ENCODE results near the gene SYT1.

SYT1 gene

DNA sequence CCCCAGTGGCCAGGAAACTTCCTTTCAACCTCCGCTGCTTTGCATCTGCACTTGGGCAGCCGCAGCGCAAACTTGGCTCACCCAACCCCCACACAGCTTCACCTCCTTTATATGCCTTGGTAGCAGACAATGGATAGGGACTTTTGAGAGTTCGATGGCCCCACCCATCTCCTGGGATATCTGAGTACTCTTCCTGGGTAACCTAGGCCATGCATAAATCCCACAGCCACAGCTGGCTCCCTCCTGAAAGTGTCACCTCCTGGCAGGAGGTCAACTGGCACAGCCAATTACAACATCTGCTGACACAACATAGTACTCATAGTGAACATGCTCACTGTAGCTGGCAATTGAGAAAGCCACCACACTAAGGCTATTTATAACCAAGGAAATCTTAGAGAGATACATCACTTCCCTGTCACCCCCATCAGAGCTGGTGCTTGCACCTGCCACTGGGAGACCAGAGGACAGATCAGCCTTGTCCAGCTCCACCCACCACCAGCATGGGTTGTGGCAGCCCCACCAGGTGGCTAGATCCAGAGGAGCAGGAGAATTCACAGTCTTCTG, 410.0 kb downstream of the SYT1 start:
- no peak overlapping the region for H3K4me3 ChIP-seq (ENCODE audit: low read depth, low read length)
- DNase-seq (ENCODE audit: low read depth): no peak
- TF ChIP-seq, protein P1, sequence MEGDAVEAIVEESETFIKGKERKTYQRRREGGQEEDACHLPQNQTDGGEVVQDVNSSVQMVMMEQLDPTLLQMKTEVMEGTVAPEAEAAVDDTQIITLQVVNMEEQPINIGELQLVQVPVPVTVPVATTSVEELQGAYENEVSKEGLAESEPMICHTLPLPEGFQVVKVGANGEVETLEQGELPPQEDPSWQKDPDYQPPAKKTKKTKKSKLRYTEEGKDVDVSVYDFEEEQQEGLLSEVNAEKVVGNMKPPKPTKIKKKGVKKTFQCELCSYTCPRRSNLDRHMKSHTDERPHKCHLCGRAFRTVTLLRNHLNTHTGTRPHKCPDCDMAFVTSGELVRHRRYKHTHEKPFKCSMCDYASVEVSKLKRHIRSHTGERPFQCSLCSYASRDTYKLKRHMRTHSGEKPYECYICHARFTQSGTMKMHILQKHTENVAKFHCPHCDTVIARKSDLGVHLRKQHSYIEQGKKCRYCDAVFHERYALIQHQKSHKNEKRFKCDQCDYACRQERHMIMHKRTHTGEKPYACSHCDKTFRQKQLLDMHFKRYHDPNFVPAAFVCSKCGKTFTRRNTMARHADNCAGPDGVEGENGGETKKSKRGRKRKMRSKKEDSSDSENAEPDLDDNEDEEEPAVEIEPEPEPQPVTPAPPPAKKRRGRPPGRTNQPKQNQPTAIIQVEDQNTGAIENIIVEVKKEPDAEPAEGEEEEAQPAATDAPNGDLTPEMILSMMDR (IDR thresholded peaks at IDR 0.05; ENCODE audit: control insufficient read depth, extremely low read depth, insufficient read depth): no peak

DNA sequence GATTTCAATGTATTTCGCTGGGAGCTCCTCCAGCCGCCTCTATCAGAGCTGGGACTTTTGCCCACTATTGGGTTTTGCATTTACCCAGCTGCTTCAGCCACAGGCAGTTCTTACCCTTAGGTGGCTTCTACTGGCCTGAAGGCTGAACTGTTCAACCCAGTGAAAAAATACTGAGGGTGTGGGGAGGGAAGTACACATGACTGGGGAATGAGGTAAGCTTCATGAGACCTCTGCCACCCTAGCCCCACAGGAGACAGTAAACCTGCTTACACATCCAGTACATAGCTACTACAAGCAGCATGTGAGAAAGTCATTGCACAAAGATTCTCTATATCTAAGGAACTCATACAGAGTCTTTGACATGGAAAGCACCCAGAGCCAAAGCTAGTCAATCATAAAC, 411.1 kb downstream of the SYT1 start:
- H3K4me3 ChIP-seq (ENCODE audit: low read depth, low read length): no peak overlapping the region
- TF ChIP-seq, protein P1 (IDR thresholded peaks at IDR 0.05; ENCODE audit: control insufficient read depth, extremely low read depth, insufficient read depth): no peak

DNA sequence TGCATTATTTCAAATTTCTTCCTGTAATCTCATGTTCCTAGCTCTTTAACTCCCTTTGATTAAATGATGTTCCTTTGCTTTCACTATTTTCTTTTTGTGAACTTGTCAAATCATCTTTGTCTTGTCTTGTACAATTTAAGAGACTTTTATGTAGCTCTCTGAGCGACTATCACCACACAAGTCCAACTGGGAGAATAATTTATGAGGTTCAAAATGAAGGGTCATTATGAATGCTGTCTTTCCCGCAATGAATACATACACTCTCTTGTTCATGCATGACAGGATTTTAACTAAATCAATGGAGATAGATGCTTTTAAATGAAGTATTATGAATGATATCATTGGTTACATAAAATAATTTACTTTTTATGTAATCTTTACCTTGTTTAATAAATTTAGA, 418.8 kb downstream of the SYT1 start:
- no peak overlapping the region for H3K4me3 ChIP-seq (ENCODE audit: low read depth, low read length)
- no peak for DNase-seq (ENCODE audit: low read depth)
- TF ChIP-seq, protein P1 (IDR thresholded peaks at IDR 0.05; ENCODE audit: control insufficient read depth, extremely low read depth, insufficient read depth): no peak

More for the DNA sequence above, 411.1 kb downstream of the SYT1 start:
- no peak for DNase-seq (ENCODE audit: low read depth)

- TF ChIP-seq, protein P1 (IDR thresholded peaks at IDR 0.05; ENCODE audit: control insufficient read depth, extremely low read depth, insufficient read depth): no peak
- H3K4me3 ChIP-seq (ENCODE audit: low read depth, low read length): no peak overlapping the region
- DNase-seq (ENCODE audit: low read depth): no peak
These were observed 424.3 kb downstream of the SYT1 start for GRCh38 chr12:79288911-79289310.

DNA sequence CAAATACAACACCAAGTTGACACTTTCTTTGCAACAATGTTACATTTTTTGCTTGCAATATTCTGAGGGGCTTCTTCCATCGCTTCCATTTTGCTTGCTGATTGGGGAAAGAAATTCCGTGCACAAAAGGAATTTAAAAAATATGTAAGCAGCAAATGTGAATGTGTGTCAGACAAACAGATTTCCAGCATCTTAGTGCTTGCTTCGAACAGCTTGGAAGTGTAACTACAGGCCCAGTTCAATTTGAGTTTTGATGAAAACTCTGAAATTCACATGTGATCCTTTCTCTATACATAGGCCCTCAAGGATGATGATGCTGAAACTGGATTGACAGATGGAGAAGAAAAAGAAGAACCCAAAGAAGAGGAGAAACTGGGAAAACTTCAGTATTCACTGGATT, 427.1 kb downstream of the SYT1 start:
- no peak for DNase-seq (ENCODE audit: low read depth)
- TF ChIP-seq, protein P1 (IDR thresholded peaks at IDR 0.05; ENCODE audit: control insufficient read depth, extremely low read depth, insufficient read depth): no peak
- no peak overlapping the region for H3K4me3 ChIP-seq (ENCODE audit: low read depth, low read length)

DNA sequence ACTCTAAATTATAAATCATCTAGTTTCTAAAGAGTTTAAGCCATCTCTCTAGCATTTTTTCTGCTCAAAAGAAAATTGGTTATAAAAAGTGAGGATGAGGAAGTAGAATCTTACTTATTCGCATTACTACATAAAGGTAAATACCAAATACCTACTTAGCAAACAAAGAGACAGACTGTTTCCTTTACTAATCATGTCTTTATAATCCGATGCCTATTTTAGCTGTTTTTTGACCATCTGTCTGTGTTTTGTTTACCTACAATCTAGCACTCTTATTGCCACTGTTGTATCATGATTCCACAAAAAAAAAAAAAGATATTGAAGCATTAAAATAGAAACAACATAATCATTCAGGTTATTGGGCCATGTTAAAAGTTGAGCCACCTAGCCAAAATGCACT, 430.0 kb downstream of the SYT1 start:
- no peak overlapping the region for H3K4me3 ChIP-seq (ENCODE audit: low read depth, low read length)
- DNase-seq (ENCODE audit: low read depth): no peak
- TF ChIP-seq, protein P1 (IDR thresholded peaks at IDR 0.05; ENCODE audit: control insufficient read depth, extremely low read depth, insufficient read depth): no peak

- DNase-seq (ENCODE audit: low read depth): no peak
- TF ChIP-seq, protein P1 (IDR thresholded peaks at IDR 0.05; ENCODE audit: control insufficient read depth, extremely low read depth, insufficient read depth): no peak
- H3K4me3 ChIP-seq (ENCODE audit: low read depth, low read length): no peak overlapping the region
These were observed 431.0 kb downstream of the SYT1 start for GRCh38 chr12:79295572-79295971.
